NCI-H345 treated with DMSO at 0.1 percent for 48 hours (cell line): ENCODE data around the gene TMEM106C.

Source experiments
- DNase-seq: peaks from one replicate; lab custom pipeline; 2025; ENCODE audit not compliant: unreplicated experiment; lab: John Stamatoyannopoulos, UW

Gene TMEM106C, protein sequence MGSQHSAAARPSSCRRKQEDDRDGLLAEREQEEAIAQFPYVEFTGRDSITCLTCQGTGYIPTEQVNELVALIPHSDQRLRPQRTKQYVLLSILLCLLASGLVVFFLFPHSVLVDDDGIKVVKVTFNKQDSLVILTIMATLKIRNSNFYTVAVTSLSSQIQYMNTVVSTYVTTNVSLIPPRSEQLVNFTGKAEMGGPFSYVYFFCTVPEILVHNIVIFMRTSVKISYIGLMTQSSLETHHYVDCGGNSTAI

GRCh38 chr12:47963340-47964040 is at the start of gene TMEM106C:
TSS of gene TMEM106C (plus strand) at chr12:47963596. CDS start at chr12:47964237, 641 bp downstream.
- DNase-seq, result peak; percentile 32

DNA sequence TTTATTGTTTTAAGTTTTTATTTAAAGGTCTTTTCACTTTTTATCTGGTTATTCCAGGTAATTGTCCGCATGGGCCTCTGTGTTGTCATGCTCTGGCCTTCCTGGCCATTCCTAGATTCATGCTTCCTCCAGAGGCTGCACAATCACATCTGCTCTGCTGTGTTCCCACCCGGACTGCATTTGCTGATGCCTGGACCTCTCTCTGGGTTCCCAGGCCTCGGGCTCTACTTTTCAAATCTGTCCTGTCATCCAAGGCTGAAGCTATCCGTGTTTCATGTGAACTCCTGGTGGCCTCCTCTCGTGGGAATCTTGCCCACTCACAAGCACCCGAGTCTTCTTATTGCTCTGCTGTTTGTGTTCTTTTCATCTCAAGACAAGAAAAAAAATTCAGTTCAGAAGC is 42.5 kb upstream of the TMEM106C start:
- no peak for DNase-seq

DNA sequence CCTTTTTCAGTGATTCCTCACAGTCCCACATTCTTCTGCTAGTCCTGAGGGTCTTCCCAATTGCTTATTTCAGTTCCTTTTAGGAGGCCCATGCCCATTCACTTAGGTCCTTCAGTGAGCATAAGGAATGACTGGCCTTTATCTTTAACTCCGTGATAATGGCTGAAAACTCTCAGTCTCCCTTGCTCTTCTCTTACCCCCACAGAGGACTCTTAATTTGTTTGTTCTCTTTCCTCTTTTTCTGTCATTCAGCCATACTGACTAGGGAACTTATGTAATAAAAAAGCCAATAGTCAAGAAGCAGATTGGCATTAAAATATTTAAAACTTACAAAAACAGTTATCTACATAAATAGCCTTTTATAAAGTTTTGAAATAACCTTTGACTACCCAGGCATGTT is 41.5 kb upstream of the TMEM106C start:
- no peak for DNase-seq

DNA sequence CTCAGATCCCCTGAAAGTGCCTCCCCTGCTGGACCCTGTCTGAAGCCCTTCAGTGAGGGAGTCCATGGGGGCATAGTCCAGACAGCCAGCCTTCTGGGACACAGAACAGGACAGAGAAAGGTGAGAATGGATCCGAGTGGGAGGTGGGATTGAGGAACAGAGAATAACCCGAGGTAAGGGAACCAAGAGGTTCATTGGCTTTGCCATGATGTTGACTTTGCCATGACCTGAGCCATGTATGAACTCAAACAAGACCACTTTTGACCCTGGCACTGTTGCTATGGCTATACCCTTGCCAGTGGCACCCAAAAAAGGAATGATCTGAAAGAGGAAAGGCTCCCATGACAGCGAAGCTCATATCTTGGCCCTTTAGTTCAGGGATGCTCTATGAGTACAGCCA is 36.0 kb upstream of the TMEM106C start:
- DNase-seq, result no peak

- DNase-seq, result no peak
Observed at GRCh38 chr12:47930634-47931033, 32.8 kb upstream of the TMEM106C start.

DNA sequence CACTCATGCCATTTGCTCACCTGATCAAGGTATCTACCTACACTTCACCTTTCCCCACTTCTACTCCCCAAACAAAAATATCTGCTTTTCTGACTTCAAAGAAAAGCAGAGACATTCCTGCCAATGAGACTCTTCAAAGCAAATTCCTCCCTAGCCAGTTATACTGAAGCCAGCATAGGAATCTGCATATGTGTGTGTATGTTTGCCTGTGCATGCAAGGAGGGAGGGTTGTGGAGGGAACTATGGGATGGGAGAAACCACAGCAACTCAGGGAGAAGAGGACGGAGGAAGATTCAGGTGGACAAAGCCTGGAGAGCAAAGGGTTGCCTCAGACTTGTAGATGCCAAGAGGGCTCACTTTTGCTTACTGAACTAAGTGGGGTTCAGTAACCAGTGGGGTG is 32.2 kb upstream of the TMEM106C start:
- no peak for DNase-seq

- DNase-seq, result no peak
Observed at GRCh38 chr12:47935184-47935583, 28.2 kb upstream of the TMEM106C start.

DNA sequence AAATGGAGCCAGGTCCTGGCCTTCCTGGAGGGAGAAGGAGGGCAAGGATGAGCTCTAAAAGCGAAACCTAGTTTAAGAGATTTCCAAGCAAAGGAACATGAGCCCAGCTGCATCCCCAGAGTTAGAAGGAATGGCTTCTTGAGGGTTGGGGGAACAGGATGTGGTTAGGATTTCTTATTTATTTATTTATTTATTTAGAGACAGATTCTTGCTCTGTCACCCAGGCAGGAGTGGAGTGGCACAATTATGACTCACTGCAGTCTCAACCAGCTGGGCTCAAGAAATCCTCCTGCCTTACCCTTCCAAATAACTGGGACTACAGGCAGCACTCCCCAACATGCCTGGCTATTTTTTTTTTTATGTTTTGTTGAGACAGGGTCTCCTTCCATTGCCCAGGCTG is 25.3 kb upstream of the TMEM106C start:
- DNase-seq, result no peak

- DNase-seq, result no peak
Observed at GRCh38 chr12:47938594-47938993, 24.8 kb upstream of the TMEM106C start.

GRCh38 chr12:47939009-47939601 is 24.3 kb upstream of the TMEM106C start:
- DNase-seq, result no peak

GRCh38 chr12:47940773-47941474 is 22.5 kb upstream of the TMEM106C start:
- DNase-seq, result no peak

- DNase-seq, result no peak
Observed at GRCh38 chr12:47941475-47941780, 22.0 kb upstream of the TMEM106C start.

GRCh38 chr12:47941871-47942613 is 21.4 kb upstream of the TMEM106C start:
- no peak for DNase-seq

GRCh38 chr12:47942614-47943225 is 20.7 kb upstream of the TMEM106C start:
- DNase-seq, result no peak

DNA sequence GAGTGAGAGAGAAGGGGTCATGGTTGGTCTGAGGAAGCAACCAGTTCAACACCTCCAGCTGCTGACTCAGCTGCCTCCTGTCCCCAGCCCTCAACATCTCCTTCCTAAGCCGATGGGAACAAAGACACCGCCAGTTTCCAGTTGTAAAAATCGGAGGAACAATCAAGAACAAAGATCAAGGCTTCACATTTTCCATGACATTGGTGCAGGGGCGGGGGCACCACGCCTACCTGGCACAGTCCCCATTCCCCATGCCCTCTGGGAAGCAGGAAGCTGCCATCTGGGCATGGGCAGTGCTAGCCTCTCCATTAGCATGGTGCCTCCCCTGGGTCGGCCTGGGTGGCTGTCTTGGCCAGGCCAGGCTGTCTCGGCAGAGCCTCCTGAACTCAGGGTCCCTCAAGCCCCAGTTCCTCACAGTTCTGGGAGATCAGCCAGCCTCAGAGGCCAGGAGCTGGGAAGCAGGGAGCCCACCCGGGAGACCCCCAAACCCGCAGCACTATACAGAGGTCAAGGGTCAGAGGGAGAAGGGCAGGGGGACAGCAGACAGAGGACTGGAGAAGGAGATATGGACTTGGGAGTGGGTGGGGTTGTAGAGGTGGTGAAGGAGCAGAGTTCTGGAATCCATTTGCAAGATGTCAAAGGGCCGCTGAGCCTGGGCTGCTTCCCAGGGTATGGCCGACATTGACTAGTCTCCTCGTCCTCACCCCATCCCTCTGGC is 19.6 kb upstream of the TMEM106C start:
- DNase-seq, result no peak

DNA sequence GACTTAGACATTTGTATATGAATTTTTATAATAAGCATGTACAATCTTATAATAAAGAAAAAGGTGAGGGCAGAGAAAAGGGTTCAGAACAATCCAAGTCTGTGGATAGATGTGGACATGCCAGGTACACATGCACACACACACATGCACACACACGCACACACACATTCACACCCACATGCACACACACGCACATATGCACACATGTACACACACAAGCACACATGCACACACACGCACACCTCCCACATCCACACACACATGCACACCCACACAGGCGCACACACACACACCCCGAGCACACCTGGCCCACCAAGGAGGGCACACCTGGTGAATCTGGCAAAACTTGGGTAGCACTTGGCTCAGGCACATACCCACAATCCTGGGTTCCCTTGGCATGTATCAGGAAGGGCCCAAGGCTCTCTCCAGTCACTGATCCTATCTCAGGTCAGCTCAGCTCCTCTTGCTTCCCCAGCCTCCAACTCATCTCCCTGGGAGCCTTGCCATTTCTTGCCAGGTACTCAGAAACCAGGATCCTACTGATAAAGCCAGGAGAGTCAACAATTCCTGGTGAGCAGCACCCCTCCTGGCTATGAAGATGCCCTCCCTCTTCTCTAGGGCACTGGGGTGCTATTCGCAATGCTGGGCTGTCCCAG is 18.6 kb upstream of the TMEM106C start:
- no peak for DNase-seq

- DNase-seq, result no peak
Observed at GRCh38 chr12:47945341-47945728, 18.1 kb upstream of the TMEM106C start.

- DNase-seq, result no peak
Observed at GRCh38 chr12:47946413-47947323, 16.7 kb upstream of the TMEM106C start.

GRCh38 chr12:47947341-47947740 is 16.1 kb upstream of the TMEM106C start:
- DNase-seq, result no peak
